CD4-positive, alpha-beta T cell treated with Interferon alpha-2 for 1 hour (primary cell): ENCODE data around the gene MYL11.
"Not testable (repeated sequence)": the region's sequence is repeated elsewhere in the genome, so short reads cannot be mapped to it uniquely, and the experiment has no call there.

Experiments
- DNase-seq, 2 donors: peaks; one replicate each; pipeline ENCODE4 v3.0.0-alpha.2; 2020 to 2022

Gene MYL11

GRCh38 chr16:30374538-30374937 is at the start of gene MYL11:
Gene MYL11, plus strand, starts transcription at chr16:30374802. Its CDS starts 56 bp downstream, at chr16:30374858.
- DNase-seq, result no peak

GRCh38 chr16:30334473-30334989 is 40.1 kb upstream of the MYL11 start:
- peak; percentile 82 to 90 for DNase-seq

- peak; percentile 80 to 85 for DNase-seq
Observed at GRCh38 chr16:30335028-30335597, 39.5 kb upstream of the MYL11 start.

GRCh38 chr16:30335598-30336474 is 38.8 kb upstream of the MYL11 start:
- DNase-seq, result no peak

- DNase-seq, result not testable (repeated sequence)
Observed at GRCh38 chr16:30337964-30338357, 36.6 kb upstream of the MYL11 start.

- not testable (repeated sequence) for DNase-seq
Observed at GRCh38 chr16:30338715-30339114, 35.9 kb upstream of the MYL11 start.

GRCh38 chr16:30340621-30341020 is 34.0 kb upstream of the MYL11 start:
- DNase-seq, result no peak

GRCh38 chr16:30341971-30342370 is 32.6 kb upstream of the MYL11 start:
- DNase-seq, result not testable (repeated sequence)

GRCh38 chr16:30342751-30343490 is 31.7 kb upstream of the MYL11 start:
- no peak for DNase-seq

- DNase-seq, result not testable (repeated sequence)
Observed at GRCh38 chr16:30343491-30343820, 31.1 kb upstream of the MYL11 start.

GRCh38 chr16:30346286-30346685 is 28.3 kb upstream of the MYL11 start:
- no peak for DNase-seq

GRCh38 chr16:30348113-30348512 is 26.5 kb upstream of the MYL11 start:
- no peak for DNase-seq

GRCh38 chr16:30348929-30349328 is 25.7 kb upstream of the MYL11 start:
- no peak for DNase-seq

- DNase-seq, result no peak
Observed at GRCh38 chr16:30349675-30350074, 24.9 kb upstream of the MYL11 start.

- DNase-seq, result peak in 1 of 2 donors; percentile 40
Observed at GRCh38 chr16:30350134-30350871, 24.3 kb upstream of the MYL11 start.

- DNase-seq, result no peak
Observed at GRCh38 chr16:30351001-30351441, 23.6 kb upstream of the MYL11 start.

- no peak for DNase-seq
Observed at GRCh38 chr16:30351586-30352419, 22.8 kb upstream of the MYL11 start.

- DNase-seq, result no peak
Observed at GRCh38 chr16:30352488-30353401, 21.9 kb upstream of the MYL11 start.

GRCh38 chr16:30353438-30354129 is 21.0 kb upstream of the MYL11 start:
- no peak for DNase-seq
